Measurements from ENCODE around the gene GMDS. TPM values are rescaled to one million over a fixed set of nuclear protein-coding genes. Genes with fewer than 3 reads are reported as not detected.

Gene GMDS
- total RNA-seq, 2 donors from 2014 or later, result 25.4 to 29.5 TPM

- Mint-ChIP-seq H3K36me3 (ENCODE audit: low read depth) (no peaks in the 10 kb centered on the region), H3K27ac (no peak overlapping the region), H3K9me3 (no peaks in the 10 kb centered on the region), H3K27me3 (ENCODE audit: insufficient read depth) (no peaks in the 10 kb centered on the region), H3K4me3 (no peak overlapping the region), H3K4me1 (no peaks in the 10 kb centered on the region)
- Histone ChIP-seq H3K4me3 (ENCODE audit: low read length) (no peak overlapping the region), H3K9ac (ENCODE audit: extremely low read depth, low read length, poor library complexity, severe bottlenecking) (no peak overlapping the region), H3K36me3 (ENCODE audit: control insufficient read depth, insufficient read depth, low read length) (no peaks in the 10 kb centered on the region), H3K27me3 (ENCODE audit: control insufficient read depth, insufficient read depth, low read length, poor library complexity, severe bottlenecking) (no peaks in the 10 kb centered on the region), H3K4me1 (ENCODE audit: control insufficient read depth, insufficient read depth, low read length) (no peaks in the 10 kb centered on the region), H3K27ac (ENCODE audit: low read depth, low read length) (no peak overlapping the region), H3K9me3 (ENCODE audit: control insufficient read depth, low read length) (no peaks in the 10 kb centered on the region)
- no peak for DNase-seq
- 89 to 92% methylated on average over 3 to 4 of the region's 4 CpGs for WGBS, 2 experiments (ENCODE audit: insufficient coverage in 1 of 2, insufficient read length in 1 of 2)
- TF ChIP-seq CTCF (conservative IDR thresholded peaks at IDR 0.05), result no peak
Measured at GRCh38 chr6:1789092-1789491, 456.3 kb downstream of the GMDS start.

- no peak overlapping the region for H3K9ac ChIP-seq (ENCODE audit: extremely low read depth, low read length, poor library complexity, severe bottlenecking)
- H3K4me3 ChIP-seq (ENCODE audit: low read length), result no peak overlapping the region
- no peaks in the 10 kb centered on the region for H3K4me1 Mint-ChIP-seq
- H3K36me3 Mint-ChIP-seq (ENCODE audit: low read depth), result no peaks in the 10 kb centered on the region
- no peak overlapping the region for H3K4me3 Mint-ChIP-seq
- DNase-seq, result no peak
- WGBS, 2 experiments (ENCODE audit: insufficient coverage in 1 of 2, insufficient read length in 1 of 2), result 92 to 95% methylated on average over 7 to 8 of the region's 8 CpGs
- no peak for TF ChIP-seq CTCF (conservative IDR thresholded peaks at IDR 0.05)
- H3K9me3 Mint-ChIP-seq, result no peaks in the 10 kb centered on the region
- no peaks in the 10 kb centered on the region for H3K36me3 ChIP-seq (ENCODE audit: control insufficient read depth, insufficient read depth, low read length)
- H3K27me3 ChIP-seq (ENCODE audit: control insufficient read depth, insufficient read depth, low read length, poor library complexity, severe bottlenecking), result no peaks in the 10 kb centered on the region
- no peaks in the 10 kb centered on the region for H3K4me1 ChIP-seq (ENCODE audit: control insufficient read depth, insufficient read depth, low read length)
- H3K27ac ChIP-seq (ENCODE audit: low read depth, low read length), result no peak overlapping the region
- H3K27me3 Mint-ChIP-seq (ENCODE audit: insufficient read depth), result no peaks in the 10 kb centered on the region
- H3K9me3 ChIP-seq (ENCODE audit: control insufficient read depth, low read length), result no peaks in the 10 kb centered on the region
- no peak overlapping the region for H3K27ac Mint-ChIP-seq
Measured at GRCh38 chr6:1787894-1788293, 457.5 kb downstream of the GMDS start.

GRCh38 chr6:1786455-1787453 lies 458.7 kb downstream of the GMDS start:
- DNase-seq, result no peak
- H3K27me3 Mint-ChIP-seq (ENCODE audit: insufficient read depth), result no peaks in the 10 kb centered on the region
- H3K9me3 ChIP-seq (ENCODE audit: control insufficient read depth, low read length), result no peaks in the 10 kb centered on the region
- no peak overlapping the region for H3K9ac ChIP-seq (ENCODE audit: extremely low read depth, low read length, poor library complexity, severe bottlenecking)
- 95 to 96% methylated on average over 10 to 15 of the region's 15 CpGs for WGBS, 2 experiments (ENCODE audit: insufficient coverage in 1 of 2, insufficient read length in 1 of 2)
- no peaks in the 10 kb centered on the region for H3K36me3 Mint-ChIP-seq (ENCODE audit: low read depth)
- TF ChIP-seq CTCF (conservative IDR thresholded peaks at IDR 0.05), result no peak
- no peak overlapping the region for H3K4me3 Mint-ChIP-seq
- no peaks in the 10 kb centered on the region for H3K36me3 ChIP-seq (ENCODE audit: control insufficient read depth, insufficient read depth, low read length)
- H3K27ac Mint-ChIP-seq, result no peak overlapping the region
- no peak overlapping the region for H3K4me3 ChIP-seq (ENCODE audit: low read length)
- no peaks in the 10 kb centered on the region for H3K4me1 Mint-ChIP-seq
- H3K27me3 ChIP-seq (ENCODE audit: control insufficient read depth, insufficient read depth, low read length, poor library complexity, severe bottlenecking), result no peaks in the 10 kb centered on the region
- H3K4me1 ChIP-seq (ENCODE audit: control insufficient read depth, insufficient read depth, low read length), result no peaks in the 10 kb centered on the region
- no peak overlapping the region for H3K27ac ChIP-seq (ENCODE audit: low read depth, low read length)
- H3K9me3 Mint-ChIP-seq, result no peaks in the 10 kb centered on the region

Data from endodermal cell (in vitro differentiated cells).